LoVo (cell line): ENCODE measurements around the gene SMARCB1.

Experiments
- DNase-seq: peaks from one replicate; pipeline ENCODE4 v3.0.0-alpha.2; 2016; ENCODE audit warnings: low spot score

The SMARCB1 gene

GRCh38 chr22:23780146-23780748, 6.5 kb upstream of the SMARCB1 start:
- DNase-seq = no peak

- no peak for DNase-seq
Measured at GRCh38 chr22:23781065-23781464, 5.7 kb upstream of the SMARCB1 start.

GRCh38 chr22:23781511-23782183, 5.1 kb upstream of the SMARCB1 start:
- DNase-seq = no peak

DNA sequence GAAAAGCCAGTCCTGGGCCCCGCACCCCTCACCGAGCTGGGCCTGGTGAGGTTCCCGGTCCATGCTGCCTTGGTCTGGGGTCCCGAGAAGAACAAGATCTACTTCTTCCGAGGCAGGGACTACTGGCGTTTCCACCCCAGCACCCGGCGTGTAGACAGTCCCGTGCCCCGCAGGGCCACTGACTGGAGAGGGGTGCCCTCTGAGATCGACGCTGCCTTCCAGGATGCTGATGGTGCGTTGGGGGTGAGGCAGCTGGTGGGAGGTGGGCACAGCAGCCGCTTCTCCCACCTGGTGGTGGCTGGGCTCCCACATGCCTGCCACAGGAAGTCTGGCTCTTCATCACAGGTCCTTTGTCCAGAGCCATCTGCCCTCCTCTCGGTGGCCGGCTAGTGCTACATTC, 4.5 kb upstream of the SMARCB1 start:
- no peak for DNase-seq

- no peak for DNase-seq
Measured at GRCh38 chr22:23782703-23783102, 4.1 kb upstream of the SMARCB1 start.

- DNase-seq = no peak
Measured at GRCh38 chr22:23783265-23784150, 3.3 kb upstream of the SMARCB1 start.

GRCh38 chr22:23784215-23784732, 2.5 kb upstream of the SMARCB1 start:
- DNase-seq = no peak

DNA sequence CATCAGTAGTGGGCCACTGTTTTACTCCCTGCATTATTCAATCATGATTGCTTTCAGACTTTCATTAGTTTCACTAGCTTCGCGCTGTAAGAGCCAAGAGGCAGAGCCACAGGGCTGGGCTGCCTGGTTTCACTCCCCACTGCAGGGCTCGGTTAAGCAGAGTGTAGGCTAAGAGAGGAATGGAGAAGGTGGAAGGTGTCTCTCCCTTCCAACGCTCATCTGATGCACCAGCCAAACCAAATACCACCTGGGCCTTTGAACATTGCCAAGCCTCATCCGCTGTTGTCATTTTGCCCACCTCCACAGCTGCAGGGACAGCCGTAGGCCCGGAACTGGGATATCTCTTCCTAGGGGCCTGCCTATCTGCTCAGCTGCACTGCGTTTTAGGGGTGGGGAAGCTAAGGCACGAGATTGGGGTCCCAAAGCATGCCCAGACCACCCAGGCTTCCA, 480 bp upstream of the SMARCB1 start:
- DNase-seq = no peak

- no peak for DNase-seq
Measured at GRCh38 chr22:23787600-23787896, 782 bp downstream of the SMARCB1 start.

DNA sequence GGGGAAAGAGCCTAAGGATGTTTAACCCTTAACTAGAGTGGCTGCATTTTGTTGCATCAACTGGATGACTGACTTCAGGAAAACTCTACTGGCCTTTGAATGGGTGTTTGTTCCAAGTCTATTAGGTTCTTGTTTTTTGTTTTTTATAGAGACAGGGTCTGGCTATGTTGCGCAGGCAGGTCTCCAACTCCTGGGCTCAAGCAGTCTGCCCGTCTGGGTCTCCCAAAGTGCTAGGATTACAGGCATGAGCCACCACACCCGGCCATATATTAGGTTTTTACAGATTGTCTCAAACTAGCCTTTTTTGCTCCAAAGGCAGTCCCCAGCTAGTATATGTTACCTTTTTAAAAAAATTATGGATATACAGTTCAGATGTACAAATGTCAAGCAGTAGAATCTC, 1.1 kb downstream of the SMARCB1 start:
- no peak for DNase-seq

GRCh38 chr22:23789121-23789520, 2.4 kb downstream of the SMARCB1 start:
- no peak for DNase-seq

DNA sequence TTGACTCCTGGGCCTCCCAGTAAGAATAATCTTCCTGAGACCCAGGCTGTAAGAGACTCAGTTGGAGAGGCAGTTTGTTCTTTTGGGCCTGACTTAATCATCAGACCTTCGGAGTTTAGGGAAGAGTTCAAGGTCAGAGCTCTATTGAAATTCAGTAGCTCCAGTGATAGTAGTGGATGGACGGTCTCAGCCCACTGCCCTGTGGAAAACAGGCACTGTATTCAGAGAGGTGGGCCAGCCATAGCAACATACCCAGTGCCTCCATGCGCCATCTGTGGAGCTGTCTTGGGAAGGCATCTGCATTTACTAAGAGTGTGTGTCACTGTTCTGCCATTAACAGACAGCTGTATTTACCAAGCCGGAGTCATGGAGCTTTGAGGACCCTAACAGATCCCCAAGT, 2.9 kb downstream of the SMARCB1 start:
- no peak for DNase-seq

DNA sequence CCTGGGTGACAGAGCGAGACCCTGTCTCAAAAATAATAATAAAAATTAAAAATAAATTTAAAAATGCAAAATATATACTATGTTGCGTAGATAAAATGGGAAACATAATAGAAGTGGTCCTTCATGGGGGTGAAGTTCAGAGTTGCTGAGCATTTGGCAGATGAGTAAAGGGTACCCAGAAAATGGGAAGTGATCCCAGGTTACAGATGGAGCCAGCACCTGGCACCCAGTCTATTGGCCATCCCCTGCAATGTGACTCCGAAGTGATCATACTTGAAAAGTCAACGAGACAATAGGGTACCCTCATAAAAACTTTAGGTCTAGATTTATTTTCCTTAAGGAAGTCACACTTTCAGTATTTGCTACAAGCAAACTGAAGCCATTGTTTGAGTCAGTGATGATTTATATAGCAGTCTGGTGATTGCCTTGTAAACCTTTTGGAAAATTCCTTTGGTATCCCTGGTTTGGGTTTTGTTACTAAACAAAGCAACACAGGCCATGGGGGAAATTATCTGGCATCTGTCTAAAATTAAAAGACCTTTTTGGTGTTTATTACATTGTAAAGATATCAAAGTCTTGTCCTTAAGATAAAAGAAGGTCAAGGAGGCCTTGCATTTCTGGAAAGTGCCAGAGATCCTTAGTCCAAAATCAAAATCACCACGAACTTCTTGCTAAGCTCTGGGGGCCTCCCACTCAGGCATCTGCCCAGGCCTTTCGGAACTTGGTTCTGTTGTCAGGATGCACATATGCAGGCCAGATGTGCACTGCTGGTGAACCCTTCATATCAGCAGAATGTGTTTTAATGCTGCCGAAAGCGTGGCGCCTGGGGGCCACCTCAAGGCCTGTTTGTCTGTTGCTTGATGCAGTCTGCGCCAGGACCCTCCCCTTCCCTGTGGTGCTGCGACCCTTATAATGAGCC, 4.3 kb downstream of the SMARCB1 start:
- DNase-seq = no peak

- DNase-seq = no peak
Measured at GRCh38 chr22:23791738-23792645, 5.2 kb downstream of the SMARCB1 start.

GRCh38 chr22:23793326-23793725, 6.6 kb downstream of the SMARCB1 start:
- no peak for DNase-seq

DNA sequence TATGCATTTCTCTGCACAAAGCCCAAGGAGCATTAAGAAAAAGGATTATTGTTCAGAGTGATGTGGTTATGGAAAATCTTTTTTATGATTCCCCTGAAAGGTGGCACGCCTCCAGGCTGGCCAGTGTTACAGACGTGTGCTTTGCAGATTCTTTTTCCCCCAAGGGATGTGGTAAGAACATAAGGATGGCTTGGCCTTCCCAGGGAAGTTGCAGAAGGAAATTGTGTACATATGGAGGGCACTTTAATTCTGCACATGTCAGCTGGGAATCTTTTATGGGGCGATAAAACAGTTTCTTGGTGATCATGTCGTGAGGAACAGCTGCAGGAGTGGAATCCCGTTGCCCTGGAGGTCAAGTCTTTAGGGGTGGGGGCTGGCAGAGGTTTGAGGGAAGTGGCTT, 9.7 kb downstream of the SMARCB1 start:
- no peak for DNase-seq

GRCh38 chr22:23800297-23801237, 13.8 kb downstream of the SMARCB1 start:
- no peak for DNase-seq

DNA sequence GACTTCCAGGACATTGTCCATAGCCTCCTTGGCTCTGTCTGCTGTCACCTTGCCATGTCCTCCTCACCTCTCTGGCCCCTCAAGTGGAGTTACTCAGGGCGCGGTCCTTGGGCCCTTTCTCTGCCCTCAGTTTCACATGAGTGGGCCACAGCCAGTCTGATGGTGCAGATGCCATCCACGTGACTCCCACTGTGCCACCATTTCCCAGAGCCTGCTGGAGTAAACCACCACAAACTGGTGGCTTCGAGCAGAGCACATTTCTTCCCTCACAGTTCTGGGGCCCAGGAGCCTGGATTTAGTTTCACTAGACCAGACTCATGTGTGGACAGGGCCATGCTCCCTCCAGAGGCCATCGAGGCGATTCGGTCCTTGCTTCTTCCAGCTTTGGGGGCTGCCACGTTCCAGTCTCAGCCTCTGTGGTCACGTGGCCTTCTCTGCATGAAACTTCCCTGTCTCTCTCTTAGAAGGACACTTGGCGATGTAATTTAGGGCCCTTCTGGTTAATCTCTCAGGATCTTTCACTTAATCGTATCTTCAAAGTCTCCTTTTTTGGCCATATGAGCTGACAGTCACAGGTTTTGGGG, 14.6 kb downstream of the SMARCB1 start:
- DNase-seq = no peak

- no peak for DNase-seq
Measured at GRCh38 chr22:23801886-23802377, 15.2 kb downstream of the SMARCB1 start.
